A549 (cell line): ENCODE results near the gene ENTPD5. TPM values are rescaled to one million over a fixed set of nuclear protein-coding genes. Genes with fewer than 3 reads are reported as not detected.

Experiments used
- ATAC-seq, 2 experiments: fragments of 200-7000 bp in 1 of 2; fragments of >200 bp in 1 of 2; cut with Nextera tagmentation in 1 of 2; cut with Tn5 transposase in 1 of 2; 3 replicates each; pipeline versions ENCODE4 v1.8.0 to v1.9.1; 2018 to 2020; ENCODE audit warnings: mild to moderate bottlenecking in 1 of 2, moderate library complexity in 1 of 2
- CTCF ChIA-PET: fragments of 300-600 bp; sonication (Branson Sonifier 250); formaldehyde crosslinking; extraction: SDS; loops from one replicate; lab custom pipeline; 2021; ENCODE audit warnings: antibody characterized with exemption, inconsistent platforms; lab: Yijun Ruan, JAX
- POLR2A ChIA-PET: fragments of 350-600 bp; formaldehyde crosslinking; extraction: SDS; loops from one replicate; lab custom pipeline; 2021; ENCODE audit warnings: antibody characterized with exemption, inconsistent platforms; lab: Yijun Ruan, JAX
- DNase-seq, 2 experiments: peaks; one replicate each; pipeline versions ENCODE4 v3.0.0 to v3.0.0-alpha.2; 2011 to 2016; ENCODE audit warnings: low read depth in 1 of 2, low spot score in 1 of 2
- FAIRE-seq: peaks from 2 replicates; lab custom pipeline; 2011; peaks lifted over from hg19 to GRCh38; lab: Jason Lieb, UNC
- H3K27ac ChIP-seq, 2 experiments: fragments of >200 bp; sonication (Bioruptor Twin); formaldehyde crosslinking; 3 replicates each; pipeline ENCODE4 v1.5.1; 2016 to 2017
- H3K4me1 ChIP-seq: fragments of >200 bp; sonication (Bioruptor Twin); formaldehyde crosslinking; 3 replicates; pipeline ENCODE4 v1.6.1; 2016
- H3K4me2 ChIP-seq: fragments of >200 bp; sonication (Bioruptor Twin); formaldehyde crosslinking; 3 replicates; pipeline ENCODE4 v1.6.1; 2016
- H3K4me3 ChIP-seq: fragments of >200 bp; sonication (Bioruptor Twin); formaldehyde crosslinking; 3 replicates; pipeline ENCODE4 v1.5.1; 2016
- H3K9me3 ChIP-seq: fragments of >200 bp; sonication (Bioruptor Twin); formaldehyde crosslinking; 3 replicates; pipeline ENCODE4 v1.6.1; 2016
- BHLHE40 ChIP-seq: IDR thresholded peaks from 2 replicates; pipeline ENCODE4 v1.6.1; 2012; ENCODE audit warnings: low read depth, low read length, inconsistent platforms
- CBX2 ChIP-seq: fragments of 200-600 bp; sonication (generic); IDR thresholded peaks from 2 replicates; pipeline ENCODE4 v1.6.1; 2016; ENCODE audit warnings: low read depth, mild to moderate bottlenecking, borderline replicate concordance
- CTCF ChIP-seq: fragments of >200 bp; sonication (Bioruptor Twin); formaldehyde crosslinking; IDR thresholded peaks from 3 replicates; pipeline ENCODE4 v1.5.1; 2016
- EHF ChIP-seq: fragments of 250-450 bp; sonication (Bioruptor Pico); IDR thresholded peaks from 2 replicates; pipeline ENCODE4 v1.5.0; 2020; ENCODE audit warnings: mild to moderate bottlenecking
- EHMT2 ChIP-seq: fragments of 200-600 bp; sonication (generic); IDR thresholded peaks from 2 replicates; pipeline ENCODE4 v1.6.1; 2016; ENCODE audit warnings: antibody characterized with exemption, low read depth, mild to moderate bottlenecking, moderate library complexity
- ELK1 ChIP-seq: fragments of 150-350 bp; IDR thresholded peaks from 2 replicates; pipeline ENCODE4 v1.6.1; 2014; ENCODE audit warnings: low read depth, mild to moderate bottlenecking, low read length
- ESRRA ChIP-seq: fragments of 150-350 bp; IDR thresholded peaks from 2 replicates; pipeline ENCODE4 v1.6.1; 2014; ENCODE audit warnings: mild to moderate bottlenecking, low read length, borderline replicate concordance
- FOSB ChIP-seq: fragments of 250-450 bp; sonication (Bioruptor Pico); IDR thresholded peaks from 2 replicates; pipeline ENCODE4 v1.5.0; 2020; ENCODE audit warnings: mild to moderate bottlenecking, moderate library complexity
- FOXS1 ChIP-seq: fragments of 250-450 bp; sonication (Bioruptor Pico); IDR thresholded peaks from 2 replicates; pipeline ENCODE4 v1.5.0; 2020; ENCODE audit warnings: mild to moderate bottlenecking, moderate library complexity
- GATA3 ChIP-seq: IDR thresholded peaks from 2 replicates; pipeline ENCODE4 v1.6.1; 2012; ENCODE audit warnings: borderline replicate concordance
- HDAC2 ChIP-seq: fragments of 200-600 bp; sonication (generic); IDR thresholded peaks from 2 replicates; pipeline ENCODE4 v1.6.1; 2016
- HEYL ChIP-seq: fragments of 250-450 bp; sonication (Bioruptor Pico); IDR thresholded peaks from 2 replicates; pipeline ENCODE4 v1.8.0; 2021; ENCODE audit warnings: mild to moderate bottlenecking, moderate library complexity
- HOXB13 ChIP-seq: fragments of 250-450 bp; sonication (Bioruptor Pico); IDR thresholded peaks from 2 replicates; pipeline ENCODE4 v1.5.0; 2020; ENCODE audit warnings: low read depth, mild to moderate bottlenecking, moderate library complexity
- JUN ChIP-seq, 2 experiments: fragments of >200 bp; sonication (Bioruptor Twin); formaldehyde crosslinking; IDR thresholded peaks; 2 replicates in 1 of 2; 3 replicates in 1 of 2; pipeline ENCODE4 v1.6.1; 2016 to 2017
- KDM1A ChIP-seq: fragments of 200-600 bp; sonication (generic); IDR thresholded peaks from 2 replicates; pipeline ENCODE4 v1.6.1; 2016; ENCODE audit warnings: low read depth, mild to moderate bottlenecking
- MAX ChIP-seq: IDR thresholded peaks from 2 replicates; pipeline ENCODE4 v1.6.1; 2012
- MAZ ChIP-seq: fragments of 150-350 bp; IDR thresholded peaks from 2 replicates; pipeline ENCODE4 v1.6.1; 2014; ENCODE audit warnings: antibody characterized with exemption, low read depth, low read length, borderline replicate concordance
- MYC ChIP-seq: IDR thresholded peaks from 2 replicates; pipeline ENCODE4 v1.6.1; 2012; ENCODE audit warnings: mild to moderate bottlenecking, inconsistent platforms, low read length, improper control_type of control experiment, borderline replicate concordance
- NFE2L2 ChIP-seq: fragments of 150-350 bp; conservative IDR thresholded peaks from 2 replicates; pipeline ENCODE4 v1.6.1; 2014; ENCODE audit warnings: low read length
- NPAS2 ChIP-seq: fragments of 250-450 bp; sonication (Bioruptor Pico); IDR thresholded peaks from 2 replicates; pipeline ENCODE4 v1.8.0; 2022; ENCODE audit warnings: mild to moderate bottlenecking, moderate library complexity, borderline replicate concordance
- PBX3 ChIP-seq: IDR thresholded peaks from 2 replicates; pipeline ENCODE4 v1.6.1; 2012
- POLR2A ChIP-seq: IDR thresholded peaks from 2 replicates; pipeline ENCODE4 v1.6.1; 2012; ENCODE audit warnings: mild to moderate bottlenecking, low read length
- RCOR1 ChIP-seq: fragments of 150-350 bp; IDR thresholded peaks from 2 replicates; pipeline ENCODE4 v1.6.1; 2014; ENCODE audit warnings: antibody characterized with exemption, low read length, low read depth
- RFX5 ChIP-seq: fragments of 450-650 bp; IDR thresholded peaks from 2 replicates; pipeline ENCODE4 v1.7.1; 2014; ENCODE audit warnings: antibody characterized with exemption, mild to moderate bottlenecking, moderate library complexity
- RNF2 ChIP-seq: fragments of 200-600 bp; sonication (generic); IDR thresholded peaks from 2 replicates; pipeline ENCODE4 v1.6.1; 2016; ENCODE audit warnings: low read depth, mild to moderate bottlenecking, antibody characterized with exemption, moderate library complexity, borderline replicate concordance
- SMC3 ChIP-seq: fragments of >200 bp; sonication (Bioruptor Twin); formaldehyde crosslinking; IDR thresholded peaks from 3 replicates; pipeline ENCODE4 v1.6.1; 2018; ENCODE audit warnings: inconsistent platforms
- SREBF2 ChIP-seq: fragments of 450-650 bp; IDR thresholded peaks from 2 replicates; pipeline ENCODE4 v1.6.1; 2014; ENCODE audit warnings: mild to moderate bottlenecking, moderate library complexity
- TFCP2L1 ChIP-seq: fragments of 250-450 bp; sonication (Bioruptor Pico); IDR thresholded peaks from 2 replicates; pipeline ENCODE4 v1.5.0; 2021; ENCODE audit warnings: mild to moderate bottlenecking
- TP53 ChIP-seq: fragments of 250-450 bp; sonication (Bioruptor Pico); IDR thresholded peaks from 2 replicates; pipeline ENCODE4 v1.5.0; 2021; ENCODE audit warnings: mild to moderate bottlenecking, moderate library complexity
- ZNF302 ChIP-seq: fragments of 250-450 bp; sonication (Bioruptor Pico); IDR thresholded peaks from 2 replicates; pipeline ENCODE4 v1.9.0; 2021; ENCODE audit warnings: inconsistent platforms, mild to moderate bottlenecking, moderate library complexity
- ZSCAN20 ChIP-seq: fragments of 250-450 bp; sonication (Bioruptor Pico); IDR thresholded peaks from 2 replicates; pipeline ENCODE4 v1.8.0; 2022; ENCODE audit warnings: mild to moderate bottlenecking, moderate library complexity
- WGBS: methylation state at CpG from one replicate; pipeline ENCODE4 v1.1.6; 2017; ENCODE audit errors: missing lambda C conversion rate; 5-methylcytosine and 5-hydroxymethylcytosine counted together
- polyA plus RNA-seq, 4 experiments: library from polyadenylated mRNA; depleted of rRNA in 3 of 4; stranded (reverse); fragments of >200 nt; fragmentation: RNase III in 1 of 4; extraction: RNeasy Plus Mini Kit Qiagen cat#74134 plus additional on column Dnase treatment in 1 of 4; gene quantifications; 2 replicates in 3 of 4; 3 replicates in 1 of 4; pipeline ENCODE4 v1.2.3, GENCODE V29; 2011 to 2017

Gene ENTPD5
- polyA plus RNA-seq, 2 of the 4 experiments (the other 2 are of a cell fraction) = 6.0 to 17.4 TPM

DNA sequence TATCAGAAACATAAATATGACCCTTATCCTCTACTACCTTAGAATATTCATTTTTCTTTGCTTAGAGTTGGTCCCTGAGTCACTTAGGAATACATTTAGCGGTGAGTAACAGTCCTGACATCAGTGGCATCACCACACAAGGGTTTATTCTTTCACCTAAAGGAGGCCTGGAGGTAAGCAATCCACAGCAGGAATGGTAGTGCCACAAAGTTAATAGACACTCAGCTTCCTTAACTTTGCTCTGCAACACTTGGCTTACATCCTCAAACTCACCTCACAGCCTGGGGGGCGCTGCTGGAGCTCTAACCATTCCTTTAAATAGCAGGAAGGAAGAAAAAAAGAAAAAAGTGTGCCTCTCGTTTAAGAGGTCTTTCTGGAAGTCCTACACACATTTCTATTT, 29.2 kb upstream of the ENTPD5 start:
- ATAC-seq = peak; percentile 19 to 75; a peak in 4 of 6 replicates
- DNase-seq = peak; percentile 24 to 49
- H3K4me3 ChIP-seq = no peak overlapping the region
- H3K9me3 ChIP-seq = no peaks in the 10 kb centered on the region
- 11% methylated on average over 3 of the region's 3 CpGs for WGBS
- 0 out of 3 replicates have a peak overlapping the region, but pooled peaks have one; percentile 14 for H3K4me2 ChIP-seq
- ChIA-PET POLR2A (no interaction called here), CTCF (interaction anchor here (0.6 to 1.2 kb wide), 3 partner anchors 9 to 113 kb away, joined by 3 read pairs; no protein-coding TSS in a partner anchor)
- TF ChIP-seq CTCF (no peak), ZSCAN20 (no peak), EHF (CRISPR knock-in tag) (no peak), HEYL (no peak)
- no peak overlapping the region for H3K27ac ChIP-seq
- FAIRE-seq = no peak
- H3K4me1 ChIP-seq = peaks cover 4% of the 10 kb centered on the region; the same call in 1 of the 3 replicates

- no peak for FAIRE-seq
- ChIA-PET POLR2A (no interaction called here), CTCF (interaction anchor here (1.4 to 1.7 kb wide), 2 partner anchors 8 to 10 kb away, joined by 3 to 8 read pairs; no protein-coding TSS in a partner anchor)
- no peak for DNase-seq
- Histone ChIP-seq H3K27ac (no peak overlapping the region), H3K9me3 (no peaks in the 10 kb centered on the region), H3K4me3 (no peak overlapping the region), H3K4me1 (peaks cover 4% of the 10 kb centered on the region; the same call in 1 of the 3 replicates), H3K4me2 (no peak overlapping the region)
- ATAC-seq = no peak
- WGBS = 95% methylated on average over 4 of the region's 4 CpGs
- no peak for TF ChIP-seq MYC
- TF ChIP-seq CBX2 = no peak
- TF ChIP-seq HDAC2 = no peak
- TF ChIP-seq MAZ = no peak
- TF ChIP-seq MAX = no peak
- TF ChIP-seq SMC3 = no peak
- no peak for TF ChIP-seq BHLHE40
- no peak for TF ChIP-seq EHMT2
- no peak for TF ChIP-seq KDM1A
- TF ChIP-seq SREBF2 = no peak
- no peak for TF ChIP-seq FOXS1 (CRISPR knock-in tag)
- TF ChIP-seq ZNF302 (CRISPR knock-in tag) = no peak
- no peak for TF ChIP-seq FOSB (CRISPR knock-in tag)
- no peak for TF ChIP-seq HOXB13 (CRISPR knock-in tag)
- TF ChIP-seq HEYL = no peak
- TF ChIP-seq GATA3 = no peak
- no peak for TF ChIP-seq NPAS2 (CRISPR knock-in tag)
- no peak for TF ChIP-seq EHF (CRISPR knock-in tag)
- no peak for TF ChIP-seq TP53 (CRISPR knock-in tag)
Observed at GRCh38 chr14:74045522-74045921, 26.4 kb upstream of the ENTPD5 start.

- Histone ChIP-seq H3K4me3 (no peak overlapping the region), H3K27ac (no peak overlapping the region), H3K4me2 (no peak overlapping the region), H3K4me1 (no peaks in the 10 kb centered on the region), H3K9me3 (no peaks in the 10 kb centered on the region)
- DNase-seq (no peak), ATAC-seq (no peak), FAIRE-seq (no peak)
- no peak for TF ChIP-seq HOXB13 (CRISPR knock-in tag)
- no peak for TF ChIP-seq ESRRA
- no peak for TF ChIP-seq BHLHE40
- no peak for TF ChIP-seq JUN (IDR thresholded peaks at IDR 0.05)
- no peak for TF ChIP-seq HEYL
- no peak for TF ChIP-seq SREBF2
- TF ChIP-seq RNF2 = no peak
- no peak for TF ChIP-seq FOXS1 (CRISPR knock-in tag)
- no peak for TF ChIP-seq EHF (CRISPR knock-in tag)
- TF ChIP-seq CBX2 = no peak
- no peak for TF ChIP-seq RCOR1
- TF ChIP-seq TP53 (CRISPR knock-in tag) = no peak
- TF ChIP-seq RFX5 = no peak
- no peak for TF ChIP-seq TFCP2L1
- TF ChIP-seq POLR2A = no peak
- TF ChIP-seq ELK1 = no peak
- TF ChIP-seq NFE2L2 = no peak
- no peak for TF ChIP-seq PBX3
- ChIA-PET POLR2A (no interaction called here), CTCF (interaction anchor here (1.9 kb wide), 1 partner anchor 51 kb away, joined by 4 read pairs; no protein-coding TSS in a partner anchor)
- 69% methylated on average over 2 of the region's 2 CpGs for WGBS
Observed at GRCh38 chr14:74042296-74042695, 23.2 kb upstream of the ENTPD5 start.
